ENCODE data around the gene DFFA. TPM values are rescaled to one million over a fixed set of nuclear protein-coding genes. Genes with fewer than 3 reads are reported as not detected.

DFFA gene
- total and polyA plus RNA-seq, 9 of the 15 experiments (the other 6 are each of a cell fraction or from before 2014, with no cell fraction given), result 39.6 to 74.8 (median 59.2) TPM

DNA sequence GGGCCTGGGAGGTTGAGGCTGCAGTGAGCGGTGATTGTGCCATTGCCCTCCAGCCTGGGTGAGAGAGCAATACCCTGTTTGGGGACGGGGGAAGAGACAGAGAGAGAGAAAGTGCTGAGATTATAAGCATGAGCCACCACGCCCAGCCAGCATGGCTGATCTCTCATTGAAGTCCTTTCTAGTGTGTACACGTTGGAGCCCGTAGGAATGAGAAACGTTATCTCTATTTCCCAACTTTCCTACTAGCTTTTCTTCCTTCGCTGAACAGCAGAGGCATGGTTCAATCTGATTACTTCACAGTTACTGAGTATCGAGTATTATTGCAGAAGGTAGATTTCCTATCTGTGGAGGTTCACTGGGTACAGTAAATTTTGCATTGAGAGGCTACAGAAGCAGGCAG lies 7.0 kb upstream of the DFFA start:
- BruUV-seq (replicated peaks), result no TSS peak
- WGBS (ENCODE audit: insufficient coverage, low coverage, missing lambda C conversion rate), result 44% methylated on average over 8 of the region's 8 CpGs
- ATAC-seq, result no peak
- Histone ChIP-seq H2AFZ (ENCODE audit: low read depth, low read length) (no peak overlapping the region), H4K20me1 (replicated peaks; ENCODE audit: control insufficient read depth, insufficient read depth, low read length) (no peaks in the 10 kb centered on the region), H3K36me3 (ENCODE audit: control insufficient read depth, insufficient read depth, low read length) (peaks cover 23% of the 10 kb centered on the region), H3K9me3 (replicated peaks; ENCODE audit: control insufficient read depth, insufficient read depth, low read depth, low read length) (no peaks in the 10 kb centered on the region), H3K9ac (ENCODE audit: insufficient read depth in 1 of 2, low read depth in 2 of 2, low read length in 2 of 2) (peak overlapping the region in 1 of 2 experiments; percentile 15; a peak in 1 of 4 replicates), H3K79me2 (ENCODE audit: control insufficient read depth, insufficient read depth, low read length) (peaks cover 86% of the 10 kb centered on the region), H3K27me3 (ENCODE audit: control insufficient read depth in 2 of 2, insufficient read depth in 2 of 2, low read length in 2 of 2) (no peaks in the 10 kb centered on the region), H3K4me2 (ENCODE audit: insufficient read depth, low read length) (no peak overlapping the region), H3K4me1 (replicated peaks in 1 of 2; ENCODE audit: control insufficient read depth in 2 of 2, insufficient read depth in 2 of 2, low read length in 2 of 2) (peaks cover 4 to 13% of the 10 kb centered on the region in 2 experiments; a peak in 3 of 5 replicates), H3K27ac (ENCODE audit: extremely low read depth, low read depth, low read length) (no peak overlapping the region), H3K4me3 (no peak overlapping the region), H3K9me1 (ENCODE audit: control insufficient read depth, insufficient read depth, low read length) (no peaks in the 10 kb centered on the region)
- FAIRE-seq, result no peak
- no peak for TF ChIP-seq ZNF324 (CRISPR knock-in tag; IDR thresholded peaks at IDR 0.05)
- TF ChIP-seq, protein P1, sequence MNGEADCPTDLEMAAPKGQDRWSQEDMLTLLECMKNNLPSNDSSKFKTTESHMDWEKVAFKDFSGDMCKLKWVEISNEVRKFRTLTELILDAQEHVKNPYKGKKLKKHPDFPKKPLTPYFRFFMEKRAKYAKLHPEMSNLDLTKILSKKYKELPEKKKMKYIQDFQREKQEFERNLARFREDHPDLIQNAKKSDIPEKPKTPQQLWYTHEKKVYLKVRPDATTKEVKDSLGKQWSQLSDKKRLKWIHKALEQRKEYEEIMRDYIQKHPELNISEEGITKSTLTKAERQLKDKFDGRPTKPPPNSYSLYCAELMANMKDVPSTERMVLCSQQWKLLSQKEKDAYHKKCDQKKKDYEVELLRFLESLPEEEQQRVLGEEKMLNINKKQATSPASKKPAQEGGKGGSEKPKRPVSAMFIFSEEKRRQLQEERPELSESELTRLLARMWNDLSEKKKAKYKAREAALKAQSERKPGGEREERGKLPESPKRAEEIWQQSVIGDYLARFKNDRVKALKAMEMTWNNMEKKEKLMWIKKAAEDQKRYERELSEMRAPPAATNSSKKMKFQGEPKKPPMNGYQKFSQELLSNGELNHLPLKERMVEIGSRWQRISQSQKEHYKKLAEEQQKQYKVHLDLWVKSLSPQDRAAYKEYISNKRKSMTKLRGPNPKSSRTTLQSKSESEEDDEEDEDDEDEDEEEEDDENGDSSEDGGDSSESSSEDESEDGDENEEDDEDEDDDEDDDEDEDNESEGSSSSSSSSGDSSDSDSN (IDR thresholded peaks at IDR 0.05; ENCODE audit: borderline replicate concordance in 1 of 2, low read depth in 2 of 2, low read length in 2 of 2), result no peak
- ChIA-PET CTCF (ENCODE audit: low intra/inter-chr PET ratio) (no interaction called here), POLR2A (interaction anchor here (0.6 to 3.9 kb wide), 3 partner anchors 10 to 492 kb away, joined by 3 to 27 read pairs (median 5); no protein-coding TSS in a partner anchor)
- in situ Hi-C loops (cut with MboI), result no loop called here
- intact Hi-C loops (cut with micrococcal nuclease), result no loop called here
- DNase-seq (ENCODE audit: extremely low read depth in 1 of 4, low spot score in 3 of 4), result no peak

Measured in K562 (cell line).